GM04504 (cell line): ENCODE data around the gene ITIH1.
A peak's percentile ranks its signal among the peaks of the same experiment; 100 is the strongest.

Experiments
- DNase-seq: peaks from one replicate; pipeline ENCODE4 v3.0.0-alpha.2; 2012; ENCODE audit warnings: low read depth

ITIH1 gene

GRCh38 chr3:52816199-52816598, 38.8 kb downstream of the ITIH1 start:
- no peak for DNase-seq

- DNase-seq, result no peak
These were observed 39.3 kb downstream of the ITIH1 start for GRCh38 chr3:52816654-52817053.

- no peak for DNase-seq
These were observed 39.8 kb downstream of the ITIH1 start for GRCh38 chr3:52817221-52817620.

- no peak for DNase-seq
These were observed 40.5 kb downstream of the ITIH1 start for GRCh38 chr3:52817860-52818259.

GRCh38 chr3:52819936-52820335, 42.5 kb downstream of the ITIH1 start:
- no peak for DNase-seq

- no peak for DNase-seq
These were observed 43.3 kb downstream of the ITIH1 start for GRCh38 chr3:52820736-52821135.

GRCh38 chr3:52822363-52822762, 45.0 kb downstream of the ITIH1 start:
- no peak for DNase-seq

- DNase-seq, result no peak
These were observed 46.6 kb downstream of the ITIH1 start for GRCh38 chr3:52824037-52824436.

- DNase-seq, result no peak
These were observed 50.0 kb downstream of the ITIH1 start for GRCh38 chr3:52827441-52827840.

GRCh38 chr3:52827866-52828376, 50.5 kb downstream of the ITIH1 start:
- no peak for DNase-seq

GRCh38 chr3:52829482-52829881, 52.1 kb downstream of the ITIH1 start:
- no peak for DNase-seq

- DNase-seq, result no peak
These were observed 52.6 kb downstream of the ITIH1 start for GRCh38 chr3:52829906-52830463.

GRCh38 chr3:52830535-52831258, 53.3 kb downstream of the ITIH1 start, which contains the start of gene ITIH4:
TSS of gene ITIH4 (minus strand) at chr3:52830672. CDS start at chr3:52830642, 30 bp downstream.
- no peak for DNase-seq

- DNase-seq, result peak; percentile 67
These were observed 54.3 kb downstream of the ITIH1 start for GRCh38 chr3:52831500-52832301.

- no peak for DNase-seq
These were observed 55.8 kb downstream of the ITIH1 start for GRCh38 chr3:52833202-52833601.

GRCh38 chr3:52834871-52835501, 57.6 kb downstream of the ITIH1 start, which contains the start of gene MUSTN1:
TSS of gene MUSTN1 (minus strand) at chr3:52835019. CDS start at chr3:52834948, 71 bp downstream.
- no peak for DNase-seq

GRCh38 chr3:52835766-52836470, 58.5 kb downstream of the ITIH1 start:
- DNase-seq, result no peak

- DNase-seq, result no peak
These were observed 59.1 kb downstream of the ITIH1 start for GRCh38 chr3:52836471-52836845.

GRCh38 chr3:52836986-52837385, 59.6 kb downstream of the ITIH1 start:
- no peak for DNase-seq

- DNase-seq, result no peak
These were observed 61.3 kb downstream of the ITIH1 start for GRCh38 chr3:52838561-52839267.

- DNase-seq, result no peak
These were observed 61.8 kb downstream of the ITIH1 start for GRCh38 chr3:52839268-52839575.
